ENCODE data around the gene ZCCHC3.
"Not testable (repeated sequence)": the region's sequence is repeated elsewhere in the genome, so short reads cannot be mapped to it uniquely, and the experiment has no call there.

ZCCHC3 gene

GRCh38 chr20:297098-297924, at the start of gene ZCCHC3:
Gene ZCCHC3 (plus strand): TSS chr20:297570. CDS start chr20:297587, 17 bp downstream.
- peak; percentile 91 for DNase-seq

GRCh38 chr20:251354-251753, 46.0 kb upstream of the ZCCHC3 start:
- no peak for DNase-seq

- DNase-seq: no peak
Observed at GRCh38 chr20:252801-253200, 44.6 kb upstream of the ZCCHC3 start.

- not testable (repeated sequence) for DNase-seq
Observed at GRCh38 chr20:253447-253846, 43.9 kb upstream of the ZCCHC3 start.

- DNase-seq: no peak
Observed at GRCh38 chr20:257419-257818, 40.0 kb upstream of the ZCCHC3 start, which contains the start of gene DEFB132. Gene DEFB132 (plus strand): TSS chr20:257724. CDS start chr20:257779, 55 bp downstream.

GRCh38 chr20:258269-258858, 39.0 kb upstream of the ZCCHC3 start:
- no peak for DNase-seq

- no peak for DNase-seq
Observed at GRCh38 chr20:258963-259362, 38.4 kb upstream of the ZCCHC3 start.

GRCh38 chr20:259981-260380, 37.4 kb upstream of the ZCCHC3 start:
- DNase-seq: no peak

- no peak for DNase-seq
Observed at GRCh38 chr20:263701-264100, 33.7 kb upstream of the ZCCHC3 start.

GRCh38 chr20:266596-267562, 30.5 kb upstream of the ZCCHC3 start:
- DNase-seq: peak; percentile 52

- DNase-seq: no peak
Observed at GRCh38 chr20:270517-270916, 26.9 kb upstream of the ZCCHC3 start.

GRCh38 chr20:271069-271468, 26.3 kb upstream of the ZCCHC3 start:
- DNase-seq: no peak

GRCh38 chr20:271528-271927, 25.8 kb upstream of the ZCCHC3 start:
- no peak for DNase-seq

- DNase-seq: no peak
Observed at GRCh38 chr20:272718-273117, 24.7 kb upstream of the ZCCHC3 start.

- no peak for DNase-seq
Observed at GRCh38 chr20:273884-274283, 23.5 kb upstream of the ZCCHC3 start.

- DNase-seq: no peak
Observed at GRCh38 chr20:275791-276190, 21.6 kb upstream of the ZCCHC3 start.

GRCh38 chr20:276620-277495, 20.5 kb upstream of the ZCCHC3 start:
- DNase-seq: no peak

- DNase-seq: no peak
Observed at GRCh38 chr20:277496-277781, 19.9 kb upstream of the ZCCHC3 start.

GRCh38 chr20:278181-278580, 19.2 kb upstream of the ZCCHC3 start:
- no peak for DNase-seq

- no peak for DNase-seq
Observed at GRCh38 chr20:278607-279571, 18.5 kb upstream of the ZCCHC3 start.

- no peak for DNase-seq
Observed at GRCh38 chr20:284172-284571, 13.2 kb upstream of the ZCCHC3 start.
